ENCODE measurements around the gene WDR86.

WDR86 gene

DNA sequence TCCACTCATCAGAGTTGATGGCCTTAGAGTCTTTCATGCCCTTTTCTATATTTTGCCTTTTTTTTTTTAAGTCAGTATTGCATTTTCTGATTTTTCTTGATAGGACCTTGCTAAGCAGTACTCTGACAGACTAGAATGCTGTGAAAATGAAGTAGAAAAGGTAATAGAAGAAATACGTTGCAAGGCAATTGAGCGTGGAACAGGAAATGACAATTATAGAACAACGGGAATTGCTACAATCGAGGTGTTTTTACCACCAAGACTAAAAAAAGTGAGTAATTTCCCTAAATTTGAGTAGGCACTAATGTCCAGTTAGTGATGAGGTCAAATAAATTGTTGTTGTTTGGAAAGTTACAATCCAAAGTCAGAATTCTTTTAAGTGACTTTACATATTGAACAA, 60.9 kb downstream of the WDR86 start:
- Mint-ChIP-seq H3K27me3 (no peaks in the 10 kb centered on the region), H3K4me3 (no peak overlapping the region), H3K27ac (no peak overlapping the region), H3K36me3 (ENCODE audit: low read depth) (peaks cover 83% of the 10 kb centered on the region), H3K9me3 (no peaks in the 10 kb centered on the region), H3K4me1 (ENCODE audit: low read depth) (peaks cover 26% of the 10 kb centered on the region)
- intact Hi-C loops (cut with micrococcal nuclease), result no loop called here

- Mint-ChIP-seq H3K27me3 (no peaks in the 10 kb centered on the region), H3K9me3 (no peaks in the 10 kb centered on the region), H3K4me3 (no peak overlapping the region), H3K27ac (no peak overlapping the region), H3K4me1 (ENCODE audit: low read depth) (peaks cover 35% of the 10 kb centered on the region), H3K36me3 (ENCODE audit: low read depth) (peaks cover 76% of the 10 kb centered on the region)
- intact Hi-C loops (cut with micrococcal nuclease), result no loop called here
Measured at GRCh38 chr7:151347200-151347599, 62.6 kb downstream of the WDR86 start.

DNA sequence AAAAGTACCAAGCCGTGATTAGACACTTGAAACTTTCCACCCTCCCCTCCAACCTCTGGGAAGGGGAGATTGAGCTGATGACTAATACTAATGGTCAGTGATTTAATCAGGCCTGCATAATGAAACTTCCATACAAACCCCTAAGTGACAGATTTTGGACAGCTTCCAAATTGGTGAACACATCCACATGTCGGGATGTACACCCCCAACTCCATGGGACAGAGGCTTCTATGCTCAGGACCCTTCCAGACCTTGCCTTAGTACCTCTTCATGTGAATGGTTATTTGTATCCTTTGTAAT, 63.4 kb downstream of the WDR86 start:
- no peak overlapping the region for H3K27ac Mint-ChIP-seq
- no peak overlapping the region for H3K4me3 Mint-ChIP-seq
- H3K9me3 Mint-ChIP-seq, result no peaks in the 10 kb centered on the region
- peaks cover 28% of the 10 kb centered on the region for H3K4me1 Mint-ChIP-seq (ENCODE audit: low read depth)
- intact Hi-C loops (cut with micrococcal nuclease), result no loop called here
- peaks cover 68% of the 10 kb centered on the region for H3K36me3 Mint-ChIP-seq (ENCODE audit: low read depth)
- no peaks in the 10 kb centered on the region for H3K27me3 Mint-ChIP-seq

GRCh38 chr7:151345576-151346469, 64.0 kb downstream of the WDR86 start:
- H3K4me1 Mint-ChIP-seq (ENCODE audit: low read depth), result peaks cover 27% of the 10 kb centered on the region
- H3K4me3 Mint-ChIP-seq, result no peak overlapping the region

DNA sequence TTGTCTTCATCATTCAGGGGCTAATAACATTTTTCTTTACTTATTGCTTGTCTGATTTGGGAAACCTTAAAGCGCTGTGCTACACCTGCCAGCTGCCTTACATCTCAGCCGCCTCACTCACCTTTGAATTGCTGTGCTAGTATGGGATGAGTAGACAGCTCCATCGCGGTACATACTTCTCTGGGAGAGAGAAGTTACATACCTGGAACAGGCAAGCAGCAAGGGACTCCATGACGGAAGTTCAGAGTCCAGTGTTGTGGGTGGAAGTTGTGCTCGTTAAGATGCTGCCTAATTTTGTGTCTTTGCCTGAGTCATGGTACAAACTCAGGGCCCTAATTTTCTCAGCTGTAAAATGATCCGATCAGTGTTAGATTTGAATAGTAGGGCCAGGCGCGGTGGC, 66.3 kb downstream of the WDR86 start:
- H3K9me3 Mint-ChIP-seq, result no peaks in the 10 kb centered on the region
- peaks cover 35% of the 10 kb centered on the region for H3K4me1 Mint-ChIP-seq (ENCODE audit: low read depth)
- H3K27ac Mint-ChIP-seq, result no peak overlapping the region
- peaks cover 47% of the 10 kb centered on the region for H3K36me3 Mint-ChIP-seq (ENCODE audit: low read depth)
- no peak overlapping the region for H3K4me3 Mint-ChIP-seq
- intact Hi-C loops (cut with micrococcal nuclease), result no loop called here
- H3K27me3 Mint-ChIP-seq, result no peaks in the 10 kb centered on the region

More at GRCh38 chr7:151345576-151346469, 64.0 kb downstream of the WDR86 start:
- Mint-ChIP-seq H3K27me3 (no peaks in the 10 kb centered on the region), H3K36me3 (ENCODE audit: low read depth) (peaks cover 62% of the 10 kb centered on the region), H3K9me3 (no peaks in the 10 kb centered on the region), H3K27ac (no peak overlapping the region)
- intact Hi-C loops (cut with micrococcal nuclease), result no loop called here

DNA sequence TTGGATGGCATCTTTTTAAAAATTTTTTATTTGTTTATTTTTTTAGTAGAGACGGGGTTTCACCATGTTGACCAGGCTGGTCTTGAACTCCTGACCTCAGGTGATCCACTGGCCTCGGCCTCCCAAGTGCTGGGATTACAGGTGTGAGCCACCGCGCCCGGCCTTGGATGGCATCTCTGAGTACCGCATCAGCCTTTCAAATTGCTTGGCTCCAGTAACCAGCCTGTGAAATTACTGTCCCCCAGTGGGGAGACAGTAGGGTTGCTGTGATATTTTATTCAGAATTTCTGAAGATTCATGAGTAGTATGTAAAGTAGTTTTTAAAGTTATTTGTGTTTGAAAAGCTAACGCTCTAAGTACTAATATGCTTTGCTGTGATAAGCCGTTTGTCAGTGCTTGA, 67.0 kb downstream of the WDR86 start:
- H3K4me3 Mint-ChIP-seq, result peak overlapping the region; percentile 84
- H3K4me1 Mint-ChIP-seq (ENCODE audit: low read depth), result peaks cover 35% of the 10 kb centered on the region
- intact Hi-C loops (cut with micrococcal nuclease), result loop anchor here (1.0 kb wide), 1 partner anchor 7 kb away; no protein-coding TSS in a partner anchor
- H3K9me3 Mint-ChIP-seq, result no peaks in the 10 kb centered on the region
- peak overlapping the region; percentile 93 for H3K27ac Mint-ChIP-seq
- no peaks in the 10 kb centered on the region for H3K27me3 Mint-ChIP-seq
- H3K36me3 Mint-ChIP-seq (ENCODE audit: low read depth), result peaks cover 40% of the 10 kb centered on the region

- intact Hi-C loops (cut with micrococcal nuclease), result loop anchor here (1.0 kb wide), 1 partner anchor 8 kb away; no protein-coding TSS in a partner anchor
- Mint-ChIP-seq H3K4me3 (peak overlapping the region; percentile 84), H3K36me3 (ENCODE audit: low read depth) (peaks cover 34% of the 10 kb centered on the region), H3K9me3 (no peaks in the 10 kb centered on the region), H3K27ac (peak overlapping the region; percentile 93), H3K27me3 (no peaks in the 10 kb centered on the region), H3K4me1 (ENCODE audit: low read depth) (peaks cover 37% of the 10 kb centered on the region)
Measured at GRCh38 chr7:151342102-151342646, 67.7 kb downstream of the WDR86 start.

DNA sequence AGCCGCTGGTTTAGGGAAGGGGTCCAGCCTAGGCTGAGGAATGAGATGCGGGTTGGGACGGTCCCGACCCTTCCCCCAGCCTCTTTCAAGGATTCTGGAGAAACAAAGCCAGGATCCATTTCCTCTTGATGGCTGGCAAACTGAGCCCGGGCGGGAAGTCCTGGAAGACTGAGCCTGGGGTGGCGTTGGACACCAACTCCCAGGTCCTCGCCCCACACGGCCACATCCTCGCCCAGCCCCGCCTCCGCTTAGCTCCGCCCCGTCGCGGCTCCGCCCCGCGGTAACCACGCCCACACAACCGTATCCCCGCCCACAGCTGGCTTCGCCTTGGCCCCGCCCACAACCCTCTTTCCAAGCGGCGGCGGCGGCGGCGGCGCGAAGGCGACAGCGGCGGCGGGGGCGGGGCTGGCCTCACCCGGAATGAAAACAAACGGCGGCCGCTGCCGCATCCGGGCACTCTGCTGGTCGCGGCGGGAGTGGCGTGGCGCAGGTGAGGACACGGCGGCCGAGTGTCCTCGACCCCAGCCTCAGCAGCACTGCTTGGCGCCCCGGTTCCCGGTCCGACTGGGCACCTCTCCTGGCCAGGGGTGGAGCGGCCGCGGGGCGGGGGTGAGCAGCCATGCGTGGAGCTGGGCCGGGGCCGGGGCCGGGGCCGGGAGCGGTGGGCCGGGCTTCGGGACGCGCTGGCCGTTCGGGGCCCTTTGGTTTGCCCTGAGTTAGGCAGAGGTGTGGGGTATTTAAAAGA, 68.3 kb downstream of the WDR86 start, which contains the start of gene NUB1:
Gene NUB1 (plus strand): TSS at position 456 of the 745 bp plus-strand sequence. CDS start 3,538 bp downstream, outside the sequence.
- Mint-ChIP-seq H3K4me1 (ENCODE audit: low read depth) (peaks cover 43% of the 10 kb centered on the region), H3K27me3 (no peaks in the 10 kb centered on the region), H3K4me3 (peak within 1 kb of the TSS; percentile 84), H3K36me3 (ENCODE audit: low read depth) (peaks cover 28% of the 10 kb centered on the region), H3K9me3 (no peaks in the 10 kb centered on the region), H3K27ac (peak within 1 kb of the TSS; percentile 93)
- intact Hi-C loops (cut with micrococcal nuclease), result loop anchor here (1.0 kb wide), 1 partner anchor 9 kb away; no protein-coding TSS in a partner anchor

DNA sequence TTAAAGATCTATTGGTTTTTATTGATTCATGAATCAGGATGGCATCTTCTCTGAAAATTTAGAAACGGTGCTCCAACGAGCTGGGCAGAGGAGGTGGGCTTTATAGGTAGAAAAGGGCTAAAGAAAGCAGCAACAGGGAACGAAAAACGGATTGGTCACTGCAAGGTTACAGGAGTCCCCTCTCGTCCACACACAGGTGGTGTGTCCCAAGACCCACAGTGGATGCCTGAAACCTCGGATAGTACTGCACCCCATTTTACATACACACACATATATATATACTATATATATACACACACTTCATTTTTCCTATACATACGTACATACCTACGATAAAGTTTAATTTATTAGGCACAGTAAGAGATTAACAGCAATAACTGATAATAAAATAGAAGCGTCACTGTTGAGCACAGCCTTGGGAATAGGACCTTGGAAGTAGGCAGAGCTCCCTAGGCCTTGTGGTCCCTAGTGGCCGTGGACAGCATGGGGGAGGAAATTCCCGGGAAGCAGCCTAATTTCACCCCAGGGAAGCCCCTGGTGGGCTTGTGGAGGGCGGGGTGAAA, 69.0 kb downstream of the WDR86 start:
- H3K4me1 Mint-ChIP-seq (ENCODE audit: low read depth), result peaks cover 50% of the 10 kb centered on the region
- no peaks in the 10 kb centered on the region for H3K9me3 Mint-ChIP-seq
- H3K27me3 Mint-ChIP-seq, result no peaks in the 10 kb centered on the region
- peaks cover 22% of the 10 kb centered on the region for H3K36me3 Mint-ChIP-seq (ENCODE audit: low read depth)
- H3K27ac Mint-ChIP-seq, result peak overlapping the region; percentile 93
- H3K4me3 Mint-ChIP-seq, result peak overlapping the region; percentile 31
- intact Hi-C loops (cut with micrococcal nuclease), result no loop called here

DNA sequence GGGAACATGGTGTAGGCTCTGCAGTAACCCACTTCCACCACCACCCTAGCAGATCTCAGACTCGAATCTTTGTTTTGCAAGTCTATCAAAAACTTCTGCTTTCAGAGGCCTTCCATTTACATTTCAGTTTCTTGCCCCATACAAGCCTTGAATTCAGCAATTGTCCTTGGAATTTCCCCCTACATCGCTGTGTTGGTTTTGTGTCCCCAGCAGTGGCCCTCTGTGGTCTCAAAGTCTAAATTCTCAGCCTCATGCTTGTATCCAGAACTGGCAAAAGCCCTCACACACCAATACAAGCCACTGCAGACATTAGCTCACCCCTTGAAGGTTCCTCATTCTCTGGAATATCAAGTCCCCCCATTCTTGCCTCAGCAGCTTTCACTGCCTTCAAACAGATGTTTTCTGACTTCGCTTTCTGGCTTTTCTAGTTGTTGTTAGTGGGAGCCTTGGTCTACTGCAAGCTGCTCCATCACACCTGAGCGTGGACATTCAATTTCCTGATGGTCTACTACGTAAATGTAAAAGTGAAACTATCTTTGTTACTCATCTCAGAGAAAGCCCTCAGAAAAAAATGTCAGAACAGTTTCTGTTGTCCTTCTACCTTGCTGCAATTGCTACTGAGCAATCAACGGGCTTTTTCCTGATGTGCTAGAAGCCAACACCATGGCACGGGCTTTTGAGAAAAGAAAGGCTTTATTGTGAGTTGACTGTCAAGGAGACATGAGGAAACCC, 70.0 kb downstream of the WDR86 start:
- Mint-ChIP-seq H3K9me3 (no peaks in the 10 kb centered on the region), H3K36me3 (ENCODE audit: low read depth) (peaks cover 11% of the 10 kb centered on the region), H3K4me3 (peak overlapping the region; percentile 5), H3K27me3 (no peaks in the 10 kb centered on the region), H3K27ac (peak overlapping the region; percentile 93), H3K4me1 (ENCODE audit: low read depth) (peaks cover 55% of the 10 kb centered on the region)
- intact Hi-C loops (cut with micrococcal nuclease), result no loop called here

DNA sequence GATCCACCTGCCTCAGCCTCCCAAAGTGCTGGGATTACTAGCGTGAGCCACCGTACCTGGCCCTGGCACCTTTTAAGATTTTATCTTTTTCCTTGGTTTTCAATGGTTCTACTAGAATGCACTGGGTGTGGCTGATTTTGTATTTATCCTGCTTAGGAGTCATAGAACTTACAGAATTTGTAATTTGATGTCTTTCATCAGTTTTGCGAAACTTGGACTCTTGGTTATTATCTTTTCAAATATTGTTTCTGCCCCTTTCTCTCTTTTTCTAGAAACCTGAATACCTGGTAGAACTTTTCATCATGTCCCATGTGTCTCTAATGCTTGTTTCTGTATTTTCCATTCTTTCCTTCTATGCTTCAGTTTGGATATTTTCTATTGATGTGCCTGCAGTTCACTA, 71.0 kb downstream of the WDR86 start:
- Mint-ChIP-seq H3K4me1 (ENCODE audit: low read depth) (peaks cover 57% of the 10 kb centered on the region), H3K27me3 (no peaks in the 10 kb centered on the region), H3K36me3 (ENCODE audit: low read depth) (peaks cover 6% of the 10 kb centered on the region), H3K9me3 (no peaks in the 10 kb centered on the region), H3K27ac (peak overlapping the region; percentile 93), H3K4me3 (no peak overlapping the region)
- intact Hi-C loops (cut with micrococcal nuclease), result no loop called here

- Mint-ChIP-seq H3K4me1 (ENCODE audit: low read depth) (peaks cover 49% of the 10 kb centered on the region), H3K4me3 (no peak overlapping the region), H3K27me3 (peaks cover 2% of the 10 kb centered on the region)
Measured at GRCh38 chr7:151337346-151337745, 72.5 kb downstream of the WDR86 start.

GRCh38 chr7:151336027-151336708, 73.7 kb downstream of the WDR86 start:
- H3K27me3 Mint-ChIP-seq, result peaks cover 2% of the 10 kb centered on the region
- no peaks in the 10 kb centered on the region for H3K36me3 Mint-ChIP-seq (ENCODE audit: low read depth)
- H3K4me3 Mint-ChIP-seq, result no peak overlapping the region
- H3K9me3 Mint-ChIP-seq, result no peaks in the 10 kb centered on the region
- peak overlapping the region; percentile 71 for H3K27ac Mint-ChIP-seq
- H3K4me1 Mint-ChIP-seq (ENCODE audit: low read depth), result peaks cover 47% of the 10 kb centered on the region
- intact Hi-C loops (cut with micrococcal nuclease), result no loop called here

More at GRCh38 chr7:151337346-151337745, 72.5 kb downstream of the WDR86 start:
- Mint-ChIP-seq H3K36me3 (ENCODE audit: low read depth) (no peaks in the 10 kb centered on the region), H3K9me3 (no peaks in the 10 kb centered on the region), H3K27ac (peak overlapping the region; percentile 71)
- intact Hi-C loops (cut with micrococcal nuclease), result no loop called here

Measured in dendritic cell treated with granulocyte-macrophage colony-stimulating factor and Interleukin-4, amounts not matched to agents 40 ng/mL and 50 ng/mL, for 4 days (primary cell).